HG02623 (cell line): ENCODE data around the gene CTNNBL1.

Experiments used
- ATAC-seq: cut with Tn5 transposase; IDR thresholded peaks from one replicate; pipeline ENCODE4 v1.9.1; 2021; ENCODE audit warnings: moderate library complexity; ENCODE audit not compliant: unreplicated experiment

CTNNBL1 gene

GRCh38 chr20:37737826-37738420 is 44.1 kb downstream of the CTNNBL1 start:
- ATAC-seq, result no peak

- no peak for ATAC-seq
These were observed 47.2 kb downstream of the CTNNBL1 start for GRCh38 chr20:37741055-37741454.

GRCh38 chr20:37741570-37741969 is 47.7 kb downstream of the CTNNBL1 start:
- no peak for ATAC-seq

- no peak for ATAC-seq
These were observed 48.3 kb downstream of the CTNNBL1 start for GRCh38 chr20:37742131-37742530.

GRCh38 chr20:37744347-37744746 is 50.5 kb downstream of the CTNNBL1 start:
- ATAC-seq, result no peak

- no peak for ATAC-seq
These were observed 51.7 kb downstream of the CTNNBL1 start for GRCh38 chr20:37745553-37745952.

GRCh38 chr20:37748015-37748414 is 54.2 kb downstream of the CTNNBL1 start:
- no peak for ATAC-seq

- ATAC-seq, result no peak
These were observed 55.4 kb downstream of the CTNNBL1 start for GRCh38 chr20:37749218-37749617.

GRCh38 chr20:37749620-37750403 is 56.0 kb downstream of the CTNNBL1 start:
- no peak for ATAC-seq

- no peak for ATAC-seq
These were observed 61.8 kb downstream of the CTNNBL1 start for GRCh38 chr20:37755665-37756064.

GRCh38 chr20:37756234-37756633 is 62.4 kb downstream of the CTNNBL1 start:
- ATAC-seq, result no peak

GRCh38 chr20:37757550-37757949 is 63.7 kb downstream of the CTNNBL1 start:
- ATAC-seq, result no peak

GRCh38 chr20:37758332-37758731 is 64.5 kb downstream of the CTNNBL1 start:
- no peak for ATAC-seq

GRCh38 chr20:37759052-37759553 is 65.3 kb downstream of the CTNNBL1 start:
- ATAC-seq, result no peak

- no peak for ATAC-seq
These were observed 66.0 kb downstream of the CTNNBL1 start for GRCh38 chr20:37759761-37760209.

GRCh38 chr20:37760322-37760721 is 66.5 kb downstream of the CTNNBL1 start:
- no peak for ATAC-seq

GRCh38 chr20:37762716-37763485 is 69.1 kb downstream of the CTNNBL1 start:
- ATAC-seq, result no peak

GRCh38 chr20:37764333-37764935 is 70.6 kb downstream of the CTNNBL1 start:
- ATAC-seq, result no peak

GRCh38 chr20:37770908-37771307 is 77.1 kb downstream of the CTNNBL1 start:
- no peak for ATAC-seq

- ATAC-seq, result no peak
These were observed 79.5 kb downstream of the CTNNBL1 start for GRCh38 chr20:37773291-37773826.

- ATAC-seq, result no peak
These were observed 80.3 kb downstream of the CTNNBL1 start for GRCh38 chr20:37774156-37774555.
